OCI-LY3 (cell line): ENCODE measurements around the gene SPOUT1.

Source experiments
- CTCF ChIP-seq: fragments of 200-600, 300-600 bp; sonication (generic); IDR thresholded peaks from 2 replicates; pipeline ENCODE4 v1.5.1; 2014; ENCODE audit warnings: antibody characterized with exemption, low read length, low read depth
- EZH2phosphoT487 ChIP-seq: fragments of 200-600 bp; shearing (Covaris generic); IDR thresholded peaks from 2 replicates; pipeline ENCODE4 v1.6.1; 2018; ENCODE audit warnings: antibody characterized with exemption, mixed run types, low read depth

GRCh38 chr9:128774804-128775203 is 54.8 kb downstream of the SPOUT1 start:
- TF ChIP-seq CTCF (no peak), EZH2phosphoT487 (no peak)
